GM21529 (cell line): ENCODE measurements around the gene TSPAN9.

Source experiments
- ATAC-seq: cut with Tn5 transposase; IDR thresholded peaks from one replicate; pipeline ENCODE4 v1.9.1; 2021; ENCODE audit not compliant: unreplicated experiment

Gene TSPAN9

DNA sequence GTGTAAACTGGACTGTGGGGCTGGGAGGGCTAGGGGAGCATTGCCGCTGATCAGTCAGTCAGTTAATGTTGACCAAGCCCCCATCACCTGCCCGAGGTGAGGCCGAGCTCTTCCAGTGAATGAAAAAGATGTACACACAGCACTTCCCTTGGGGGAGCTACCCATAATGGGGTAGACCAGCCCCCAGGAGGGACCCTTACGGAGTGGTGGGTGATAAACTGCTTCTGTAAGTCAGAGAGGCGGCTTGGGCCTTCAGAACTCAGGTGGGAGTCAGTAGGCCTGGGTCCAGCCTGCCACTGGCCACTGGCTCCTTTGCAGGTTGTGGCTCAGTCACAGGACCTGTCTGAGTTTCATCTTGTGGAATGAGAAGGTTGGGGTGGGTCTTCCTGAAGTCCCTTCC is 43.5 kb downstream of the TSPAN9 start:
- no peak for ATAC-seq

DNA sequence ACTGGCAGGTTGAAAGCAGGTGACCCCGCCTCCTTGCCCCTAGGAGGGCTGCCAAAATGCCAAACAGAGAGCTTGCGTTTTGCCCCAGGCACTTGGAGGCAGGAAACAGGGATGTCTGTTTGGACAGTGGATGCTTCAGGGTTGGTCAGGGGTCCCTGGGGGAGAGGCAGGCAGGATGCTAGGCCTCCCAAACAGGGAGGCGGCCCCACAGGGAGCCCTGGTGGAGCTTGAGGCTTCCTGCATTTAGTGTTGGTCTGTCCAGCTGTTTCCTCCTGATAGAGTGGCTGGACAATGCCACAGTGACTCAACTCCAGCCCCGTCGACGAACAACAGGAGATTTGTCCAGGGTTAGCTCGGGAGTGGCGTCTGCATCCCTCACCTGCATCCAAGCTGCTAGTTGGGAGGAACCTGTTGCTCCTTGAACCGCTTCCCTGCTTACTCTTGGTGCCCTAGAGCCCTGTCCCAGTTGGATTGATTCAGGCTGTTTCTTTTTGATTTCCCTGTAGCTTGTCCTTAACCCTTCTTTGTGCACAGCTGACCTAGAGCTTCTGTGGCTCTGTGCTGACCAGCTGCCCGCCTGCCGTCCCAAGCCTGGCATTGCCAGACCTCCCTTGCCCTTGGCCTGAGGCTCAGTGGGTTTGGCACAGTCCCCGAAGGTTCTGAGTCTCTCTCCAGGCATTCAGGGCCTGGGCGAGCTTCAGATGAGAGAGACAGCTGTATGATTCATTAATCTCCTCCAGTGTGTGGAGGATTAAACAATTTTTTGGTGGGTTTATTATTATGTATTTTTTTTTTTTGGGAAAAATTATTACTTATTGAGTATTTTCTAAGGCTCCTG is 45.9 kb downstream of the TSPAN9 start:
- no peak for ATAC-seq

GRCh38 chr12:3123729-3124128 is 46.5 kb downstream of the TSPAN9 start:
- ATAC-seq, result no peak

DNA sequence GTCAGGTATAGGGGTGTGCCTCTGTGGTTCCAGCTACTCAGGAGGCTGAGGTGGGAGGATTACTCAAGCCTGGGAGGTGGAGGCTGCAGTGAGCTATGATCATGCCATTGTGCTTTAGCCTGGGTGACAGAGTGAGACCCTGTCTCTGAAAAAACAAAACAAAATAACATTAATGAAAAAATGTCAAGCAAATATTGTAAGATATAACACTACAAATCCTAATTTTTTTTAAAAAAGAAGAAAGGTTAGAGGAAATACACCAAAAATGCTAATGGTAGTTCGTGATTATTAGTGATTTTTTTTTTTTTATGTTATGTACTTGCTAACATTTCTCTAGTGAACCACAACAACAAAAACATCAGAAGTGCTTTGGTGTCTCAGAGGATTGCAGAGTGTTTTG is 47.7 kb downstream of the TSPAN9 start:
- no peak for ATAC-seq

DNA sequence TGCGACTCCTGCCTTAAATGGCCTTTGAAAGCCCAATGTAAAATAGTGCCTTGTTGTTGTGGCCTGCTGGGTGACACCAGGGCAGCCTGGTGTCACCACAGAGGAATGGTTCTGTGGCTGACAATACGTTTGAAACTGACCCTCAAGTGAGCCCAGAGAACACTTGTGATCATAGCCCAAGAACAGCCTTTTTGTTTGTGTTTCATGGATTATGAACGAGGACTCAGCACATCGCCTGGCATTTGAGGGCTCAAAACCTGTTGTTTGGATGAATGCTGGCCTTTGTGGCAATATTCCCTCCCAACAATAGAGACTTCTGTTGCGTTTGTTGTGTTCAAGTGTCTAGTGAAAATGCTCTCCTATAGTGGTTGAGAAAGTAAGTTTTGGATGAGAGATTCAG is 48.5 kb downstream of the TSPAN9 start:
- no peak for ATAC-seq

DNA sequence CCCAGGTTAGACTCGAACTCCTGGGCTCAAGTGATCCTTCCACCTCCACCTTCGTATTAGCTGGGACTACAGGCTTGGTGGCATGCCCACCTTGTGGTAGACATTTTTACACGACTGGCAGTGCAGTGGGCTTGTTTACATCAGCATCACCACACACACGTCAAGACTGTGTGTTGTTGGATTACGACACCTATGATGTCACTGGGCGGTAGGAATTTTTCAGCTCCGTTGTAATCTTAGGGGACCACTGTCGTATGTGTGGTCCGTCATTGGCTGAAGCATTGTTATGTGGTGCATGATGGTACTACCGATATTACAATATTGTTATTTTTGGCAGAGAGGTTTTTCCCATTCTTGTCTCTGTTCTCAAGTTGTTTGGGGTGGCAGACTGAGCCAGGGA is 50.7 kb downstream of the TSPAN9 start:
- no peak for ATAC-seq

GRCh38 chr12:3128498-3129293 is 51.5 kb downstream of the TSPAN9 start:
- ATAC-seq, result no peak

- ATAC-seq, result no peak
These were observed 52.3 kb downstream of the TSPAN9 start for GRCh38 chr12:3129301-3130056.

DNA sequence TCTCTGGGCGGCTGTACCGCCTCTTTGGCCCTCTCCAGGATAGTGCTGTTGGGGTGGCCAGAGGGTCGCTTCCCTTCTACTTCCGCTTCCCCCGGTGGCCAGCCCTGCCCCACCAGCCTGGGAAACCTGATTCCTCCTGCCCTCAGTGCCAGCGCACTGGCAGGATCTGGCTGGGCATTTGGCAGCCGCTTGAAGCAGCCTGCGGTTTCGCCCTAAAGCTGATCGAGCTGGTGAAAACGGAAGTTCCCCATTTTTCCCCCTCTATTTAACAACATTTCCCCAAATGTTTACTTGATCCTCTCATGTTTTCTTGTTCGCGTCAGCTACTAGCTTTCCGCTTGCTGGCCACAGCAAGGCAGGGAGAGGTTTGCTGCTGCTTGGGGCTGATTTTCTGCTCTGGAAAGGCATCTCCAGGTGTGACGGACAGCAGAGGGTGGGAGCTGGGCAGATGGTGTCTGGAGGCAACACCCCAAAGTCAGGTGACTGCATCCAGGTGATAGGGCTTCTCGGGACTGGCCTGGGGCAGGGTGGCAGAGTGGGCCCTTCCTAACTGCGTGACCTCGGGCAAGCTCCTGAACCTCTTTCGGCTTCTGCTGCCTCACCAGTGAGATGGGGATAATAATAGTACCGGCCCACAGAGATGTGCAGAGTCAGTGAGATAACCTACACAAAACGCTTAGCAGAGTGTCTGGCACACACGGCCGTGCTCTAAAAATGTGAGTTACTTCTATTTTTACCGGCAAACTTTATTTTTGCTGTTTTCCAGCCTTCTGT is 53.1 kb downstream of the TSPAN9 start:
- no peak for ATAC-seq

DNA sequence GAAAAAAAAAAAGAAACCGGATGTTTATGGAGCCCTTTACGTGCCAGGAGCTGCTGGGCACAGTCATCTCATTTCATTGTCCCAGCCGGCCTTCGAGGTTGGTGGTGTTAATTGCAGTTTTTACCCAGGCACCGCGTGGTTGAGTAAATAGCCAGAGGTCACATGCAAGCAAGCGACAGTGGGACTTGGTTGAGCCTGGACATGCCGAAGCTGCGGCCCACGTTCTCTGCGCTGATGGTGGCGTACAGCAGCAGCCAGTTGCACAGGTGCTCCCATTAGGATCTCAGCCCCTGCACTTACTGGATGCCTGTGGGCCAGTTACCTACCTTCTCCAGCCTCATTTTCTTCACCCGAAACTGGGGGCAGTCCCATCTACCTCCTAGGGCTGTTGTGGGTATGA is 54.0 kb downstream of the TSPAN9 start:
- no peak for ATAC-seq

DNA sequence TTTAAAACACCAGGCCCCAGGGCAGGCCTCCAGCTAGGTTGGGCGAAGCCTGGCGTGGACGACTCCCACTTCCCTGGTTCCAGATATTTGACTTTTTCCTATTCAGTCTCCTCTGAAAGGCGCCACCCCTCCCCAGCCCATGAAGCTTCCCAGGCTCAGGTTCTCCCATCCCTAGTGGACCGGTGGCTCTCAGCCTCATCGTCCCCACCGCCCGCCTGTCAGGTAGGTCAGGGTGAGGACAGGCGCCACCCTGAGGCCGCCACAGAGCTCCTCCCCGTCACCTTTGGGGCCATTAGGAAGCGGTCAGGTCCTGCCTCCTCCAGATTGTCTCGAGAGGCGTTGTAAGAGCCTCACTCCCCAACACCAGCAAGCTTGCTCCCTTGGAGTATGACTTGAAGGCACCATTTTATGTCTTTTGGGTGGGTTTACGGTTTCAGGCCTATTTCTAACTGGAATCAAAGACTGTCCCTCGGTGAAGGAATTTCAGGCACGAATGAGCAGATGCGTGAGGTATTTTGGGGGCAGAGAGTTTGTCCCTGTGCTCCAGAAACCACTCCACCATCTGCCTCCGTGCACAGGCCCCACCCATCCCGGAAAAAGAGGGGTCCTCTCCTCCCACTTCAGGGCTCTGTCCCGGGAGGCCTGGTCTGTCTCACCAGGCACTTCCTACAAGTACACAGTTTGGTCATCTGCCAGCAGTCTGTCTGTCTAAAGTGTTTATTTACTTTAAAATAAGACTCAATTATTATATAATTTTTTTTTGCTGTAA is 55.6 kb downstream of the TSPAN9 start:
- ATAC-seq, result no peak

DNA sequence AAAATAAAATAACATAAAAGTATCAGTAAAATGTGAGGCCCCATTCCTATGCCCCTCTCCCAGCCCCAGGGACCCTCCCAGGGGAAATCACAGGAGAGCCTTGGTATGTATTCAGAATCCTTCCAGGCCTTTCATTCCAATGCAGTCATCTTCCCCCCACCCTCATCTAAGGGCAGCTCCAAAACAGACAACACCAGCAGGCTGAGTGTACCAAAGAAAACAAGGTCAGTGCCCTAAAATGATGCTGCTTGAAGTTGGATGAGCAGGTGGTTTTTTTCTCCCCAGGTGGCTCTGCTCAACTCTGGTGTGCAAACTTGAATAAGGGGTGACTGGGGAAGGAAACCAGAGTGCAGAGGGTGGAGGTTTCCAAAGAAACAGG is 56.2 kb downstream of the TSPAN9 start:
- ATAC-seq, result no peak

DNA sequence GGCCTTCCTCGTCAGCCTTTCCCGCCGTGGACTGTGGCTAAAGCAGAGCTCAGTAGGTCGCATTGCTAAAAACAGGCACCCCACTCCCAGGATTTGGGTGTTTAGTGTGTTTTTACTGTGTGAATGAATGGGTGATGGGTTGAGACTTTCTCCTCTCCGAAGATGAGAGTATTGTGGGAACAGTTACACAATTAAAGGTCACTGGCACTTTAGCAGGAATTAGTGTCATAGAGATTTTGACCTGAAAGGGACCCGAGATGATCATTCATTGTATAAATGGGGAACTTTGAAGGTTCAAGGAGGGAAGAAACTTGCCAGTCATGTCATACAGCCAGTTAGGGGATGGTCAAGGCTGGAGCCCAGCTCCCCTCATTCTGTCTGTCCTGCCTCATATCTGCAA is 56.9 kb downstream of the TSPAN9 start:
- ATAC-seq, result no peak

GRCh38 chr12:3134526-3135135 is 57.5 kb downstream of the TSPAN9 start:
- no peak for ATAC-seq

- no peak for ATAC-seq
These were observed 58.6 kb downstream of the TSPAN9 start for GRCh38 chr12:3135522-3136461.

DNA sequence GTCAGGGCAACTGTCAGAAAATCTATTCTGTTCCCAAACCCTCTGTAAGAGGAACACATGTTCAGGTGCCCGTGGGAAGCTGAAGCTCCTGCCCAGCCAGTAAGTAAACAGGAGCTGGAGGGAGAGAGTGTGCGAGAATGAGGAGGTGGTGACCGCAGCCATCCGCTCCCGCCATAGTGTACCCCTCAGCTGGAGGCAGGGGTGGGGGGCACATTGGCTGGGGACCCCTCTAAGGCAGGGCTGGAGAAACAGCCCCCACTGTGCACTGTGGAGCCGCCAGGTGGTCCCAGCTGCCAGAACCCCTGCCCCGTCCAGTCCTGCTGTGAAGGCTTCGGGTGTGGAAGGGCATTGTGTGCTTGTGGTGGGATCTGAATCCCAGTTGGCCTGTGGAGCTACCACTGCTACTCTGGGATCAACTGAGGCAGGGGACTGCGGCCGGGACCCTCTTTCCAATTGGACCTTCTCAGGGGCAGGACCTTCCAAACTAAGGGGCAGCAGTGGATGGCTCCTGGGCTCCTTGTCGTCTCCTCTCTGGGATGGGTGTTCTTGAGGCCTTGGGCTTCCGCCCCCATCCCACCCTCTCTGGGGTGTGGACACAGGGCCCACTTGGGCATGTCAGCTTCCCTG is 59.6 kb downstream of the TSPAN9 start:
- ATAC-seq, result no peak

- ATAC-seq, result no peak
These were observed 60.1 kb downstream of the TSPAN9 start for GRCh38 chr12:3137268-3137781.
